H1 (cell line): ENCODE data around the gene SLC9A4. TPM values are rescaled to one million over a fixed set of nuclear protein-coding genes. Genes with fewer than 3 reads are reported as not detected.

ENCODE experiments used
- CTCF ChIA-PET: fragments of 300-600 bp; sonication (Branson Sonifier 250); formaldehyde crosslinking; loops from one replicate; lab custom pipeline; 2021; ENCODE audit not compliant: partially characterized antibody; lab: Charles Lee
- POLR2A ChIA-PET: fragments of 300-600 bp; sonication (Branson Sonifier 250); formaldehyde crosslinking; loops from one replicate; lab custom pipeline; 2021; ENCODE audit warnings: inconsistent platforms; ENCODE audit not compliant: partially characterized antibody; lab: Charles Lee
- DNase-seq, 2 experiments: peaks; one replicate each; pipeline versions ENCODE4 v3.0.0 to v3.0.0-alpha.2; 2010 to 2022; ENCODE audit warnings: low spot score in 2 of 2, low read depth in 1 of 2, mixed read lengths in 1 of 2
- FAIRE-seq: peaks from 2 replicates; lab custom pipeline; 2011; peaks lifted over from hg19 to GRCh38; lab: Jason Lieb, UNC
- H2AFZ ChIP-seq: 2 replicates; pipeline ENCODE4 v1.8.1; 2012; ENCODE audit warnings: low read length, inconsistent platforms
- H2AK5ac ChIP-seq: 2 replicates; pipeline ENCODE4 v1.6.1; 2013; ENCODE audit warnings: low read depth, low read length
- H2BK120ac ChIP-seq: replicated peaks from 2 replicates; pipeline ENCODE3; 2013; ENCODE audit warnings: low read depth, low read length, inconsistent platforms
- H2BK12ac ChIP-seq: 2 replicates; pipeline ENCODE4 v1.6.1; 2013; ENCODE audit warnings: low read depth, low read length
- H2BK15ac ChIP-seq: 2 replicates; pipeline ENCODE4 v1.6.1; 2013; ENCODE audit warnings: low read length
- H2BK20ac ChIP-seq: 2 replicates; pipeline ENCODE4 v1.6.1; 2013; ENCODE audit warnings: low read length
- H2BK5ac ChIP-seq: 2 replicates; pipeline ENCODE4 v1.6.1; 2013; ENCODE audit warnings: low read depth, low read length
- H3K14ac ChIP-seq: 2 replicates; pipeline ENCODE4 v1.6.1; 2013; ENCODE audit warnings: inconsistent platforms; ENCODE audit not compliant: insufficient read length
- H3K18ac ChIP-seq: 2 replicates; pipeline ENCODE4 v1.6.1; 2013; ENCODE audit warnings: low read length; ENCODE audit errors: extremely low read depth
- H3K23ac ChIP-seq: 2 replicates; pipeline ENCODE4 v1.6.1; 2013; ENCODE audit warnings: inconsistent platforms; ENCODE audit not compliant: insufficient read length
- H3K23me2 ChIP-seq: 2 replicates; pipeline ENCODE4 v1.6.1; 2013; ENCODE audit warnings: low read depth, low read length
- H3K27ac ChIP-seq: 2 replicates; pipeline ENCODE4 v1.6.1; 2011; ENCODE audit warnings: low read depth, low read length, inconsistent platforms
- H3K27me3 ChIP-seq, 4 experiments: replicated peaks in 1 of 4; 1 replicate in 1 of 4; 2 replicates in 3 of 4; pipeline versions ENCODE4 v1.6.1 to v1.8.1; 2011 to 2013; ENCODE audit warnings: low read length in 3 of 4, mild to moderate bottlenecking in 3 of 4, inconsistent platforms in 2 of 4, mixed read lengths in 2 of 4, moderate library complexity in 1 of 4; ENCODE audit not compliant: control insufficient read depth in 3 of 4, insufficient read depth in 3 of 4; ENCODE audit errors: extremely low read depth in 1 of 4
- H3K36me3 ChIP-seq, 4 experiments: 2 replicates each; pipeline versions ENCODE4 v1.6.1 to v1.8.1; 2011 to 2013; ENCODE audit warnings: mild to moderate bottlenecking in 4 of 4, low read length in 3 of 4, moderate library complexity in 2 of 4, control low read depth in 1 of 4, inconsistent platforms in 1 of 4; ENCODE audit not compliant: insufficient read depth in 4 of 4, control insufficient read depth in 2 of 4
- H3K4ac ChIP-seq: replicated peaks from 2 replicates; pipeline ENCODE3; 2013; ENCODE audit warnings: low read length, low read depth, mixed read lengths, inconsistent platforms; ENCODE audit not compliant: insufficient read length
- H3K4me1 ChIP-seq, 4 experiments: replicated peaks in 1 of 4; 1 replicate in 1 of 4; 2 replicates in 3 of 4; pipeline versions ENCODE4 v1.6.1 to v1.8.1; 2011 to 2013; ENCODE audit warnings: low read length in 3 of 4, inconsistent platforms in 2 of 4, mixed read lengths in 1 of 4; ENCODE audit not compliant: insufficient read depth in 4 of 4, control insufficient read depth in 3 of 4
- H3K4me2 ChIP-seq, 2 experiments: 2 replicates each; pipeline versions ENCODE4 v1.6.1 to v1.8.1; 2011 to 2013; ENCODE audit warnings: low read depth in 2 of 2, low read length in 2 of 2, control low read depth in 1 of 2, inconsistent platforms in 1 of 2, mild to moderate bottlenecking in 1 of 2; ENCODE audit not compliant: insufficient read depth in 1 of 2
- H3K4me3 ChIP-seq, 4 experiments: fragments of 200-600, 300-600 bp in 1 of 4; sonication (generic), shearing (Covaris generic), sonication (Bioruptor Twin) in 1 of 4; 2 replicates each; pipeline versions ENCODE4 v1.5.1 to v1.8.1; 2011 to 2016; ENCODE audit warnings: low read length in 4 of 4, low read depth in 3 of 4, control low read depth in 2 of 4, inconsistent platforms in 2 of 4, mild to moderate bottlenecking in 2 of 4, mixed read lengths in 1 of 4, moderate library complexity in 1 of 4; ENCODE audit not compliant: insufficient read depth in 2 of 4; ENCODE audit errors: extremely low read depth in 1 of 4
- H3K56ac ChIP-seq: replicated peaks from 2 replicates; pipeline ENCODE3; 2013; ENCODE audit warnings: low read depth, mild to moderate bottlenecking, mixed read lengths, low read length, inconsistent platforms; ENCODE audit not compliant: insufficient read length
- H3K79me1 ChIP-seq: 2 replicates; pipeline ENCODE4 v1.6.1; 2013; ENCODE audit warnings: low read depth, low read length, control low read depth
- H3K79me2 ChIP-seq, 2 experiments: 2 replicates each; pipeline versions ENCODE4 v1.6.1 to v1.8.1; 2012 to 2013; ENCODE audit warnings: low read length in 2 of 2, mild to moderate bottlenecking in 2 of 2, inconsistent platforms in 1 of 2; ENCODE audit not compliant: insufficient read depth in 2 of 2, control insufficient read depth in 1 of 2
- H3K9ac ChIP-seq, 4 experiments: replicated peaks in 1 of 4; 1 replicate in 1 of 4; 2 replicates in 3 of 4; pipeline versions ENCODE4 v1.6.1 to v1.8.1; 2011 to 2013; ENCODE audit warnings: low read depth in 3 of 4, low read length in 3 of 4, control low read depth in 2 of 4, mild to moderate bottlenecking in 2 of 4, moderate library complexity in 2 of 4, inconsistent platforms in 1 of 4; ENCODE audit errors: extremely low read depth in 1 of 4
- H3K9me3 ChIP-seq, 2 experiments: 2 replicates each; pipeline versions ENCODE4 v1.6.1 to v1.8.1; 2012 to 2013; ENCODE audit warnings: mild to moderate bottlenecking in 2 of 2, moderate library complexity in 2 of 2, control low read depth in 1 of 2, inconsistent platforms in 1 of 2, low read depth in 1 of 2, low read length in 1 of 2, mixed read lengths in 1 of 2; ENCODE audit not compliant: insufficient read depth in 2 of 2
- H4K20me1 ChIP-seq, 2 experiments: replicated peaks in 1 of 2; 2 replicates each; pipeline versions ENCODE3 to v1.8.1; 2011 to 2013; ENCODE audit warnings: inconsistent platforms in 2 of 2, low read length in 2 of 2, mild to moderate bottlenecking in 1 of 2; ENCODE audit not compliant: insufficient read depth in 2 of 2, control insufficient read depth in 1 of 2
- H4K5ac ChIP-seq: 2 replicates; pipeline ENCODE4 v1.6.1; 2013; ENCODE audit warnings: low read length, low read depth, mixed read lengths, inconsistent platforms; ENCODE audit not compliant: insufficient read length
- H4K8ac ChIP-seq: 2 replicates; pipeline ENCODE4 v1.8.0; 2013; ENCODE audit warnings: mild to moderate bottlenecking, moderate library complexity, low read length, inconsistent platforms; ENCODE audit not compliant: insufficient read depth; ENCODE audit errors: extremely low read depth
- H4K91ac ChIP-seq: replicated peaks from 2 replicates; pipeline ENCODE3; 2013; ENCODE audit warnings: low read length, mixed read lengths, inconsistent platforms; ENCODE audit not compliant: insufficient read length
- CHD2 ChIP-seq: IDR thresholded peaks from 2 replicates; pipeline ENCODE4 v1.6.1; 2012; ENCODE audit warnings: low read length, improper control_type of control experiment
- CREB1 ChIP-seq: IDR thresholded peaks from 2 replicates; pipeline ENCODE4 v1.6.1; 2012; ENCODE audit warnings: inconsistent platforms
- JUN ChIP-seq: IDR thresholded peaks from 2 replicates; pipeline ENCODE4 v1.6.1; 2011; ENCODE audit warnings: low read depth, mild to moderate bottlenecking, improper control_type of control experiment, low read length
- POLR2AphosphoS5 ChIP-seq: IDR thresholded peaks from 2 replicates; pipeline ENCODE4 v1.6.1; 2011; ENCODE audit warnings: low read depth, low read length
- RFX5 ChIP-seq: IDR thresholded peaks from 2 replicates; pipeline ENCODE4 v1.6.1; 2011; ENCODE audit warnings: low read depth, low read length, improper control_type of control experiment, borderline replicate concordance
- SIRT6 ChIP-seq: IDR thresholded peaks from one replicate; pipeline ENCODE4 v1.7.1; 2012; ENCODE audit warnings: low read length, inconsistent platforms
- TEAD4 ChIP-seq: IDR thresholded peaks from 2 replicates; pipeline ENCODE4 v1.6.1; 2012; ENCODE audit warnings: low read depth, low read length, inconsistent platforms, mixed read lengths
- WGBS, 2 experiments: shearing (Covaris generic) in 1 of 2; methylation state at CpG; one replicate each; pipeline versions ENCODE4 v1.1.6 to v1.1.7; 2013 to 2015; ENCODE audit warnings: low lambda C conversion rate in 2 of 2, mixed read lengths in 2 of 2, inconsistent platforms in 1 of 2, low coverage in 1 of 2, missing lambda C conversion rate in 1 of 2; ENCODE audit not compliant: insufficient replicate concordance in 2 of 2, insufficient coverage in 1 of 2, insufficient read length in 1 of 2; ENCODE audit errors: extremely low coverage in 1 of 2, missing lambda C conversion rate in 1 of 2; 5-methylcytosine and 5-hydroxymethylcytosine counted together
- polyA plus RNA-seq, 7 experiments: library from polyadenylated mRNA; depleted of rRNA in 3 of 7; stranded (reverse) in 5 of 7; unstranded in 2 of 7; fragments of >200 nt in 5 of 7; fragments of 200-250 nt in 2 of 7; gene quantifications; 1 replicate in 5 of 7; 2 replicates in 1 of 7; 4 replicates in 1 of 7; pipeline versions ENCODE4 v1.2.1 to v1.2.3, GENCODE V29; 2011 to 2013; ENCODE audit warnings: missing spikeins in 2 of 7, mixed read lengths in 2 of 7
- total RNA-seq: library from RNA; stranded (reverse); fragmentation: NEBNext Ultra II Directional; extraction: Animal tissue kit (Norgen Biotek cat#: 25700); gene quantifications from 2 replicates; pipeline ENCODE4 v1.2.1, GENCODE V29; 2021

Gene SLC9A4
- total and polyA plus RNA-seq, 2 of the 8 experiments (the other 6 are each of a cell fraction or from before 2014, with no cell fraction given): not detected

- H2AK5ac ChIP-seq: no peak overlapping the region
- TF ChIP-seq POLR2AphosphoS5 (no peak), RFX5 (no peak), JUN (no peak), CHD2 (no peak), CREB1 (no peak), SIRT6 (no peak), TEAD4 (no peak)
- DNase-seq (no peak), FAIRE-seq (no peak)
- H4K5ac ChIP-seq: no peak overlapping the region
- no peak overlapping the region for H2BK12ac ChIP-seq
- no peaks in the 10 kb centered on the region for H3K4me1 ChIP-seq
- no peak overlapping the region for H2BK120ac ChIP-seq
- H2BK20ac ChIP-seq: no peak overlapping the region
- H3K56ac ChIP-seq: no peak overlapping the region
- H3K36me3 ChIP-seq: no peaks in the 10 kb centered on the region
- no peaks in the 10 kb centered on the region for H3K79me1 ChIP-seq
- H3K23ac ChIP-seq: no peak overlapping the region
- no peak overlapping the region for H3K14ac ChIP-seq
- H2BK5ac ChIP-seq: no peak overlapping the region
- H4K91ac ChIP-seq: no peak overlapping the region
- no peak overlapping the region for H3K27ac ChIP-seq
- no peak overlapping the region for H2AFZ ChIP-seq
- ChIA-PET CTCF (interaction anchor here (0.8 to 1.7 kb wide), 2 partner anchors 26 to 124 kb away, joined by 3 to 4 read pairs; no protein-coding TSS in a partner anchor), POLR2A (no interaction called here)
- H3K4me3 ChIP-seq: no peak overlapping the region
- 89% methylated on average over 5 of the region's 5 CpGs; no CpG with 5 or more reads in 1 of the 2 experiments for WGBS, 2 experiments
- H4K8ac ChIP-seq: no peak overlapping the region
- H2BK15ac ChIP-seq: no peak overlapping the region
- no peaks in the 10 kb centered on the region for H4K20me1 ChIP-seq
- H3K9ac ChIP-seq: no peak overlapping the region
- no peaks in the 10 kb centered on the region for H3K79me2 ChIP-seq
- H3K9me3 ChIP-seq: no peaks in the 10 kb centered on the region
- no peaks in the 10 kb centered on the region for H3K27me3 ChIP-seq
- no peak overlapping the region for H3K4ac ChIP-seq
- no peaks in the 10 kb centered on the region for H3K23me2 ChIP-seq
- no peak overlapping the region for H3K4me2 ChIP-seq
- no peak overlapping the region for H3K18ac ChIP-seq
These were observed 47.4 kb upstream of the SLC9A4 start for GRCh38 chr2:102425441-102426132.
